NT2/D1 (cell line): ENCODE measurements around the gene IMMP2L.

Experiments used
- SUZ12 ChIP-seq: IDR thresholded peaks from 2 replicates; pipeline ENCODE4 v1.6.1; 2011; ENCODE audit not compliant: insufficient read length, insufficient read depth; ENCODE audit errors: extremely low read depth
- YY1 ChIP-seq: IDR thresholded peaks from 2 replicates; pipeline ENCODE4 v1.6.1; 2011; ENCODE audit not compliant: insufficient read length, insufficient read depth
- ZNF274 ChIP-seq: IDR thresholded peaks from 2 replicates; pipeline ENCODE4 v1.6.1; 2011; ENCODE audit warnings: mild to moderate bottlenecking, low read depth, low read length

- TF ChIP-seq ZNF274 = no peak
- no peak for TF ChIP-seq YY1
- no peak for TF ChIP-seq SUZ12
Measured at GRCh38 chr7:111518264-111518663, 44.0 kb downstream of the IMMP2L start.
